Upper lobe of right lung (tissue), 1 donor: ENCODE results near the gene CCDC6. TPM values are rescaled to one million over a fixed set of nuclear protein-coding genes. Genes with fewer than 3 reads are reported as not detected.

ENCODE experiments used
- ATAC-seq: fragments of 200-7000 bp; cut with Tn5 transposase; one replicate; pipeline ENCODE4 v1.9.1; 2020; ENCODE audit warnings: mild to moderate bottlenecking, moderate library complexity
- DNase-seq: peaks from one replicate; pipeline ENCODE4 v3.0.0-alpha.2; 2020
- H3K27ac ChIP-seq: fragments of 200-600 bp; one replicate; pipeline ENCODE4 v1.8.0; 2022
- H3K27me3 ChIP-seq: fragments of 200-600 bp; one replicate; pipeline ENCODE4 v1.8.0; 2022; ENCODE audit warnings: mild to moderate bottlenecking
- H3K36me3 ChIP-seq: fragments of 200-600 bp; one replicate; pipeline ENCODE4 v1.8.0; 2022
- H3K4me1 ChIP-seq: fragments of 200-600 bp; one replicate; pipeline ENCODE4 v1.8.0; 2022
- H3K4me3 ChIP-seq: fragments of 200-600 bp; one replicate; pipeline ENCODE4 v1.8.0; 2022; ENCODE audit warnings: mild to moderate bottlenecking
- H3K9me3 ChIP-seq: fragments of 200-600 bp; one replicate; pipeline ENCODE4 v1.8.0; 2022
- intact Hi-C: fragments of 100-400 bp; cut with DNase I; formaldehyde crosslinking; loops from one replicate; pipeline ENCODE4 v1.11.0; 2022
- total RNA-seq: library from RNA; stranded (reverse); fragmentation: NEBNext Ultra II Directional; extraction: Animal tissue kit (Norgen Biotek cat#: 25700); gene quantifications from one replicate; pipeline ENCODE4 v1.2.1, GENCODE V29; 2021
- TF ChIP-seq, protein P1 (sequence below): fragments of 200-600 bp; IDR thresholded peaks from one replicate; pipeline ENCODE4 v1.8.0; 2022; ENCODE audit warnings: antibody characterized with exemption
- donor health status: DM: no; HTN: yes; CAD: no; lungs with severe emphysema.

CCDC6 gene
- total RNA-seq, 1 donor from 2014 or later = 55.7 TPM

GRCh38 chr10:59908808-59909143 lies 2.4 kb upstream of the CCDC6 start:
- intact Hi-C loops = no loop called here
- ATAC-seq = no peak
- no peaks in the 10 kb centered on the region for H3K27me3 ChIP-seq
- no peaks in the 10 kb centered on the region for H3K36me3 ChIP-seq
- peaks cover 1% of the 10 kb centered on the region for H3K9me3 ChIP-seq
- TF ChIP-seq, protein P1, sequence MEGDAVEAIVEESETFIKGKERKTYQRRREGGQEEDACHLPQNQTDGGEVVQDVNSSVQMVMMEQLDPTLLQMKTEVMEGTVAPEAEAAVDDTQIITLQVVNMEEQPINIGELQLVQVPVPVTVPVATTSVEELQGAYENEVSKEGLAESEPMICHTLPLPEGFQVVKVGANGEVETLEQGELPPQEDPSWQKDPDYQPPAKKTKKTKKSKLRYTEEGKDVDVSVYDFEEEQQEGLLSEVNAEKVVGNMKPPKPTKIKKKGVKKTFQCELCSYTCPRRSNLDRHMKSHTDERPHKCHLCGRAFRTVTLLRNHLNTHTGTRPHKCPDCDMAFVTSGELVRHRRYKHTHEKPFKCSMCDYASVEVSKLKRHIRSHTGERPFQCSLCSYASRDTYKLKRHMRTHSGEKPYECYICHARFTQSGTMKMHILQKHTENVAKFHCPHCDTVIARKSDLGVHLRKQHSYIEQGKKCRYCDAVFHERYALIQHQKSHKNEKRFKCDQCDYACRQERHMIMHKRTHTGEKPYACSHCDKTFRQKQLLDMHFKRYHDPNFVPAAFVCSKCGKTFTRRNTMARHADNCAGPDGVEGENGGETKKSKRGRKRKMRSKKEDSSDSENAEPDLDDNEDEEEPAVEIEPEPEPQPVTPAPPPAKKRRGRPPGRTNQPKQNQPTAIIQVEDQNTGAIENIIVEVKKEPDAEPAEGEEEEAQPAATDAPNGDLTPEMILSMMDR = no peak
- peak overlapping the region; percentile 75 for H3K4me3 ChIP-seq
- H3K4me1 ChIP-seq = peaks cover 30% of the 10 kb centered on the region
- DNase-seq = no peak
- peak overlapping the region; percentile 93 for H3K27ac ChIP-seq

- no peaks in the 10 kb centered on the region for H3K36me3 ChIP-seq
- DNase-seq (no peak), ATAC-seq (peak; percentile 50)
- H3K4me1 ChIP-seq = peaks cover 36% of the 10 kb centered on the region
- H3K4me3 ChIP-seq = peak overlapping the region; percentile 75
- H3K9me3 ChIP-seq = no peaks in the 10 kb centered on the region
- TF ChIP-seq, protein P1 = no peak
- no peaks in the 10 kb centered on the region for H3K27me3 ChIP-seq
- peak overlapping the region; percentile 93 for H3K27ac ChIP-seq
- intact Hi-C loops = no loop called here
These were observed 1.8 kb upstream of the CCDC6 start for GRCh38 chr10:59907918-59908807.

DNA sequence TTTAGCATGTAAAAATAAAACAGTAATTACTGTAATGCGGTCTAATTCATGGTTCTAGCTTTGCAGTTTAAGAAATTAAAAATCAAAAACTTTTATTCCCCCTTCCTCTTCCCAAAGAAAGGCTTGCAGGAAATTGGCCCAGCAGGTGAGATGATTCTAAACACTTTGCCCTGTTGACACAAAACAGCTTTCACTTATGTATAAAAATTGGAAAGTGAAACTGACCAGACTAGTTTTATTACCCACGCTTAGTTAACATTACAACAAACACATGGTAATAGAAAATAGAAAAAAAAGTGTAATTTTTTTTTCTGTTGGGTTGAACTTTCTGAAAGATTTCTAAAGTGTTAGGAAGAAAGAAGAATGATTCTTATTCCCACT lies 1.2 kb upstream of the CCDC6 start:
- ATAC-seq = no peak
- no peak for DNase-seq
- Histone ChIP-seq H3K27ac (peak overlapping the region; percentile 93), H3K27me3 (no peaks in the 10 kb centered on the region), H3K4me1 (peaks cover 36% of the 10 kb centered on the region), H3K4me3 (peak overlapping the region; percentile 75), H3K36me3 (no peaks in the 10 kb centered on the region), H3K9me3 (no peaks in the 10 kb centered on the region)
- intact Hi-C loops = no loop called here
- TF ChIP-seq, protein P1 = no peak

- ATAC-seq = no peak
- TF ChIP-seq, protein P1 = no peak
- intact Hi-C loops = no loop called here
These were observed 482 bp downstream of the CCDC6 start for GRCh38 chr10:59905731-59906416.

DNA sequence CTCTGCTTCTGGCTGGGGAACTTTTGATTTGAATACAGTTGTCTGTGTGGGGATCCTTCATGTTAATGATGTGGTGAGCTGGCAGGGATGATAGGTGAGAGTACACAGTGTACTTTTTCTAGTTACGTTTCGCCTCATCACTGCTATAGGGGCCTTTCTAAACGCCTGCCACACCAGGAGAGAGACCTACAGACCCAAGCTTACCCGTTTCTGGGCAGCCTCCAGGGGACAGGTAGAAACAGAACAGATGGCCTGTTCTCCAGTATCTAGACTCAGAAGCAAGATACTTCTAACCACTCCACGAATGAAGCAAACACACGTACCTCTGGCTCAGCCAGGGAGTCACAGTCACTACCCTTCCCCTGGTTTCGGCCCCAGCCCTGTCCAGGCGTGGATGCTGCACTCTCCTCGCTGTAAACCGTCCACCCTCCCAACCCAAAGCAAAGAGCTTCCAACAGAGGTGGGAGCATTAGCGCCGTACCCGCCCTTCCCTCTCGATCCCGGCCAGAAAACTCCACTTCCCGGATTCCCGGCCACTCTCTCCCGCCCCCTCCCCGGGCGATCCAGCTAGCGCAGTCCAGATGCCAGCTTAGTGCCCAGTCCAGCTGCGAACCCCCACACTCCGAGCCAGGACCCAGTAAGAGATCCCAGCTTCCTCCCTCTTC lies 1.2 kb downstream of the CCDC6 start:
- ATAC-seq (peak; percentile 9), DNase-seq (peak; percentile 73)
- Histone ChIP-seq H3K9me3 (no peaks in the 10 kb centered on the region), H3K27me3 (no peaks in the 10 kb centered on the region), H3K4me1 (peaks cover 36% of the 10 kb centered on the region), H3K4me3 (peak overlapping the region; percentile 75), H3K27ac (peak overlapping the region; percentile 93), H3K36me3 (no peaks in the 10 kb centered on the region)
- TF ChIP-seq, protein P1 = no peak
- intact Hi-C loops = no loop called here

More at GRCh38 chr10:59905731-59906416, 482 bp downstream of the CCDC6 start:
- Histone ChIP-seq H3K4me3 (peak overlapping the region; percentile 75), H3K27me3 (no peaks in the 10 kb centered on the region), H3K36me3 (no peaks in the 10 kb centered on the region), H3K9me3 (no peaks in the 10 kb centered on the region), H3K4me1 (peaks cover 36% of the 10 kb centered on the region), H3K27ac (peak overlapping the region; percentile 93)
- DNase-seq = peak; percentile 71
